Activated naive CD8-positive, alpha-beta T cell treated with anti-CD3 and anti-CD28 coated beads, Interleukin-2, amount 50 U/mL, for 24 hours (primary cell): Measurements from ENCODE around the gene DLX3.

Source experiments
- ATAC-seq: fragments of 150-1000 bp; cut with Tn5 transposase; one replicate; pipeline ENCODE4 v1.10.0; 2021
- DNase-seq: peaks from one replicate; pipeline ENCODE4 v3.0.0; 2021
- H3K27ac Mint-ChIP-seq: one replicate; pipeline ENCODE4 v1.8.0; 2021; ENCODE audit warnings: mild to moderate bottlenecking, mixed read lengths
- H3K27me3 Mint-ChIP-seq: one replicate; pipeline ENCODE4 v1.8.0; 2021; ENCODE audit warnings: mixed read lengths
- H3K36me3 Mint-ChIP-seq: one replicate; pipeline ENCODE4 v1.8.0; 2021; ENCODE audit warnings: low read depth, mixed read lengths
- H3K4me1 Mint-ChIP-seq: one replicate; pipeline ENCODE4 v1.8.0; 2021; ENCODE audit warnings: mixed read lengths
- H3K4me3 Mint-ChIP-seq: one replicate; pipeline ENCODE4 v1.8.0; 2021; ENCODE audit warnings: mild to moderate bottlenecking, moderate library complexity, mixed read lengths
- H3K9me3 Mint-ChIP-seq: one replicate; pipeline ENCODE4 v1.8.0; 2021; ENCODE audit warnings: mixed read lengths

DLX3 gene

DNA sequence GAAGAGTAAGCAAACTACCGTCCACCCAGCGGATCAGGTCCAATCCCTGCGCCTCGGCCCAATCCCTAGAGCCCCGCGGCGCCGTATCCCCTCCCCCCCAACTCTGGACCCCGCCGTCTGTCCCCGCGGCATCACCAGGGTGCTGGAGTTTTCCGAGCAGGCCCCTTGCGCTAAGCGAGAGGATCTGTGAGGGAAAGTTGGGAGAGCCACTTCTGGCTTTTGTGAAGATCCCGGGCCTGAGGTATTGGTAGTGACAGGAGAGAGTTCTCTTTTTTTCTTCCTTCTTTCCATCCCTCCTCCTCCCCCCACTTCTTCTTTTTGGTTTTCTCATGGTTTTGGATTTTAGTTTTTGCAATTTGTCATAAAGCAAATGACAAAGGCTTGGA lies 29.5 kb downstream of the DLX3 start:
- Mint-ChIP-seq H3K27me3 (peaks cover 83% of the 10 kb centered on the region), H3K4me1 (peaks cover 30% of the 10 kb centered on the region), H3K9me3 (no peaks in the 10 kb centered on the region), H3K27ac (no peak overlapping the region), H3K4me3 (no peak overlapping the region), H3K36me3 (no peaks in the 10 kb centered on the region)
- ATAC-seq (no peak), DNase-seq (no peak)

DNA sequence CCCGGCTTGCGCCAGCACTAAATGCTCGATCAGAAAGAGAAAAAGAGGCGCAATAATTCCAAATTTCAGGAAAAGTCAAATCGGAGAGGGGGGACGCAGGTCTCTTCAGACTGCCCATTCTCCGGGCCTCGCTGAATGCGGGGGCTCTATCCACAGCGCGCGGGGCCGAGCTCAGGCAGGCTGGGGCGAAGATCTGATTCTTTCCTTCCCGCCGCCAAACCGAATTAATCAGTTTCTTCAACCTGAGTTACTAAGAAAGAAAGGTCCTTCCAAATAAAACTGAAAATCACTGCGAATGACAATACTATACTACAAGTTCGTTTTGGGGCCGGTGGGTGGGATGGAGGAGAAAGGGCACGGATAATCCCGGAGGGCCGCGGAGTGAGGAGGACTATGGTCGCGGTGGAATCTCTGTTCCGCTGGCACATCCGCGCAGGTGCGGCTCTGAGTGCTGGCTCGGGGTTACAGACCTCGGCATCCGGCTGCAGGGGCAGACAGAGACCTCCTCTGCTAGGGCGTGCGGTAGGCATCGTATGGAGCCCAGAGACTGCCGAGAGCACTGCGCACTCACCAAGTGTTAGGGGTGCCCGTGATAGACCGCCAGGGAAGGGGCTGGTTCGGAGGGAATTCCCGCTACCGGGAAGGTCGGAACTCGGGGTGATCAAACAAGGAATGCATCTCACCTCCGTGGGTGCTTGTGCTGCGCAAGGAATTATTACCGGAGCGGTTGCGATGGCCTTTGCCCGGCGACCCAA lies 30.1 kb downstream of the DLX3 start:
- Mint-ChIP-seq H3K27me3 (peaks cover 78% of the 10 kb centered on the region), H3K27ac (no peak overlapping the region), H3K4me3 (peak overlapping the region; percentile 30), H3K9me3 (no peaks in the 10 kb centered on the region), H3K36me3 (no peaks in the 10 kb centered on the region), H3K4me1 (peaks cover 30% of the 10 kb centered on the region)
- peak; percentile 26 for ATAC-seq
- no peak for DNase-seq

DNA sequence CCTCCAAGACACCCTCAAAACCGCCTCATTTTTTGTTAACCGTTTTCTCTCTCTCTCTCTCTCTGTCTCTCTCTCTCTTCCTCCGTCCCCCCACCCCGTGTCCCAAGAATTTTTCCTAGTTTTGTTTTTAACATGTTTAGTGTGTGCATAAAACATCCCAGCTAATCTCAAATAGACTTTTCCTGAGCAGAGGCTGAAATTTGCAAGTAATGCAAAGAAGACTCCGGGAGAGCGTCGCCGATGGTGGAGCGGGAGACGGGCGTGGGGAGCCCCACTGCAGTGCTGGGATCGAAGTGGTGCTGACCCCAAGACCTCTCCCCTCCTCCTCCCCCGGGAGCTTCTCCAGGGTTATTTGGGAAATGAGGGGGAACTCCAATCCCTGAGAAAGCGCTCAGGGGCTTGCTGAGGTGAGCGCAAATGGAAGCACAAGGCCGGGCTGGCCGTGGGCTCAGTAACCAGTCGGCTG lies 30.7 kb downstream of the DLX3 start:
- no peak for ATAC-seq
- DNase-seq = no peak
- H3K4me1 Mint-ChIP-seq = peaks cover 27% of the 10 kb centered on the region
- H3K27me3 Mint-ChIP-seq = peaks cover 76% of the 10 kb centered on the region
- no peak overlapping the region for H3K27ac Mint-ChIP-seq
- H3K9me3 Mint-ChIP-seq = no peaks in the 10 kb centered on the region
- peak overlapping the region; percentile 30 for H3K4me3 Mint-ChIP-seq
- H3K36me3 Mint-ChIP-seq = no peaks in the 10 kb centered on the region

DNA sequence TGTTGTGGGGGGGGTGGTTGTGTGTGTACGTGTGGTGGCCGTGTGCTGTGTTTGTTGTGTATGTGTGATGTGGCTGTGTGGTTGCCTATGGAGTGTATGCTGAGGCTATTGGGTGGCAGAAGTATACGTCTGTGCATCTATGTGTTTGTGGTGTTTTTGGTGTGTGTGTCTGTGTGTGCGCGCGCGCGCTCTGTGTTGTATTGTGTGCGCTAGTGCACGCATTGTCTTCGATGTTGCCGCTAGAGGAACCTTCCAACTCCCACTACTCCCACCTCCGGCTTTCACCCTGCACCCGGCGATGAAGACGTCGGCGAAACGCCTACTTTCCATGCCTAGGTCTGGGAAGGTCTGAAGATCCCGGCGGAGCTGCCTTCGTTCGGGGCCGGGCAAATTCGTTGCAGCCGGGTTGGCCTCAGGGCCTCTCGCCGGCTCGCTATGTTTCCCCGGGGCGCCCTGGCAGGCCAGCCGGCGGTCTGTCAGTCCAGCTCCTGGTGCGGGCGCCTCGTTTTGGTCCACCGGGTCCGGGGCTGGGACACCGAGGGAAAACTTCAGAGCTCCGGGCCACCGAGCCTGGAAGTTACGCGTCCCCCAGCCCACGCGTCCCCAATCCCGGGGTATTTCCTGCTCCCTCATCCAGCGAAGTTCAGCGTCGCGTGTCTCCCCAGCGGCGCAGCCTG lies 31.3 kb downstream of the DLX3 start:
- Mint-ChIP-seq H3K27ac (no peak overlapping the region), H3K4me3 (peak overlapping the region; percentile 10), H3K36me3 (no peaks in the 10 kb centered on the region), H3K4me1 (peaks cover 24% of the 10 kb centered on the region), H3K27me3 (peaks cover 74% of the 10 kb centered on the region), H3K9me3 (no peaks in the 10 kb centered on the region)
- ATAC-seq (no peak), DNase-seq (no peak)

DNA sequence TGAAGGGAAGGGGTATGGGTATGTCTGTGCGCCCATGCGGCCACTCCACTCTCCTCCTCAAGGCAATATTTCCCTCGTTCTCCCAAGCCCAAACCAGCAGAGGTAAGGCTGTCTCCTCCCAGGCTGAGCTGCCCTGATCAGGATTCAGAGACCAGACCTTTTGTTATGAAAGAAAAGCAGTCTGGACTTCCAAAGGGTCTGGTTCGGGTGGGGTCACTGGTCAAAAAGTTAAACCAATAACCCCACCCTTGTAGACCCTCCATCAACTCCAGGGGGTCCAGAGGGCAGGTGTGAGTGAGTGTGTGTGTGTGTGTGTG lies 31.8 kb downstream of the DLX3 start:
- peaks cover 74% of the 10 kb centered on the region for H3K27me3 Mint-ChIP-seq
- H3K4me3 Mint-ChIP-seq = no peak overlapping the region
- no peak for ATAC-seq

DNA sequence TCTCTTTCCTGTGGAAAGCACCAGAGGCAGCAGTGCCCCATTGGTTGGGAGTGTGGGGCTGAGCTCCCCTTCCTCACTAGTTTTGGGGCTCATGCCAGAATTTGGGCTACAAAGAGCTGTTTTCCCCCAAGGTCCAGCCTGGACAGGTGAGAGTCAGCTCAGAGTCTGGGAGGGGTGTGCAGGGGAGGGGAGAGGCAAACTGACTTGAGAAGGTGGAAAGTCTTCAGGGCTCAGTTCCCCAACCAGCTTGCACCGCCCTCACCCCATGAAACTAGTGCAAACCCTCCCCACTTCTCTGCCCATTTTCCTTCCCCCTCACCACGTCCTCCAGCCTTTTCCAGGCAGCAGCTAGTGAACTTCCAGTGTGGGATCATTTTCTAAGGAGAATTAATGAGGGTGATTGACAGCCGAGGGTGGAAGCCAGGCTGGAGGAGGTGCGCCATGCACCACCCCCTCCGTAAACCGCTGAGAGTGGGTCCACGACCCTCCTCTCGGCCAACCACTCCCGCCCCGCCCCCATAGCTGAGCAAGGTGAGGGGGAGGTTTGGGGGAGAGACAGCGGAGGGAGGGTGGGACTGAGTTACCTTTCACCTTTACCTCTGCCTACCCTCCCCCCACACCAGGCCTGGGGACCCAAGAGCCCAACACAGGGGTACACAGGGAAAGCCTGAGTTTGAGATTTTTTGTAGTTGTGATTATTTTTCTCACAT lies 32.3 kb downstream of the DLX3 start:
- H3K27ac Mint-ChIP-seq = no peak overlapping the region
- ATAC-seq (no peak), DNase-seq (no peak)
- no peaks in the 10 kb centered on the region for H3K36me3 Mint-ChIP-seq
- H3K4me3 Mint-ChIP-seq = no peak overlapping the region
- H3K9me3 Mint-ChIP-seq = no peaks in the 10 kb centered on the region
- peaks cover 70% of the 10 kb centered on the region for H3K27me3 Mint-ChIP-seq
- H3K4me1 Mint-ChIP-seq = peaks cover 22% of the 10 kb centered on the region

More for the DNA sequence above, 31.8 kb downstream of the DLX3 start:
- H3K9me3 Mint-ChIP-seq = no peaks in the 10 kb centered on the region
- no peaks in the 10 kb centered on the region for H3K36me3 Mint-ChIP-seq
- no peak for DNase-seq
- H3K27ac Mint-ChIP-seq = no peak overlapping the region
- peaks cover 22% of the 10 kb centered on the region for H3K4me1 Mint-ChIP-seq

DNA sequence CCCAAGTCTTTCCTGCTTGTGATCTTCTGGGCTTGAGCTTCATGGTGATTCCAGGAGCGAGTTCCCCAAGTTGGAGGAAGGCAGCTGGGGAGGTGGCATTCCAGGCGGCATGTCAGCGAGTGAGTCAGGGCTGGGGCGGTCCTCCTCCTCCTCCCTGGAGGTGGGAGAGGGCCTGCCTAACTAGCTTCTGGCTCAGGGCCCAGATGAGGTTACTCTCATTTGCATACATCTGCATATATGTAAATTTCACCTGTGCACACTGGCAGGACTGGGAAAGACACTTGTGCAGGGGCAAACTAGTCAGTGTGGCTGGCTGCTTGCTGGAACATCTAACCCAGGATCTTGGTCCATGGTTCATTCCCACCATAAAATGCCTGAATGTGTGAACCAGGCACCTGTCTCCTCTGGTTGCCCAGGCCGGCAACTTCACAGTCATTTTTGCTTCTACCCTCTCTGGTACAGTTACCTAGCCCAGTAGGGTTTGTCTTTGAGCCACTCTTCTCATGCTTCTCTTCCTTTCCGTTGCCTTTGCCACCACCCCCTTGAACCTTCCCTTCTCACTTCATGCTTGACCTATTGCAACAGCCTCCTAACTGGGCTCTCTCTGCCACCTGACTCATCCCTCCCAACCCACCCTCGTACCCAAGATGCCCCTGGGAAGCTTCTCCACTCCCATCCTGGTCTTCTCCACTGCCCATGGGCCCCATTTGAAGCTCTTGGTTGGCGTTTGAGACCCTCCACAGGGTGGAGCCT lies 35.7 kb downstream of the DLX3 start:
- no peaks in the 10 kb centered on the region for H3K36me3 Mint-ChIP-seq
- H3K4me1 Mint-ChIP-seq = peaks cover 11% of the 10 kb centered on the region
- no peak overlapping the region for H3K27ac Mint-ChIP-seq
- H3K9me3 Mint-ChIP-seq = no peaks in the 10 kb centered on the region
- no peak overlapping the region for H3K4me3 Mint-ChIP-seq
- peaks cover 45% of the 10 kb centered on the region for H3K27me3 Mint-ChIP-seq
- ATAC-seq (peak; percentile 47), DNase-seq (no peak)

DNA sequence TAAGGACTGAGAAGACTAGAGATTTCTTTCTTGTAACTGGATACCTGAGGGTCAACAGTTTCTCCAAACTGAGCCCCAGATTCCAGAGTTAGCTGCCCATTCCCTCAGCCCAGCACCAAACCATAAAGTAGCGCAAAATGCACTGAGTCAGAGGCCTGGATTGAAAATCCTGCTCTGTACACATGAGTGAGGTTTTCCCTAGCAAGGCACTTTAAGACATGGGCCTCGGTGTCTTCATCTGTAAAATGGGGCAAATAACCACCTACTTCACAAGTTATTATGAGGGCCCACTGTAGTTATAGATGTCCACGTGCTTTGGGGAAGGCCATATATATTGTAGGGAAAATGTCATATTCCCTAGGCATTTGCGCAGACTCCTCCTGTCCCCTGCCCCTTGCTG lies 36.3 kb downstream of the DLX3 start:
- H3K9me3 Mint-ChIP-seq = no peaks in the 10 kb centered on the region
- H3K36me3 Mint-ChIP-seq = no peaks in the 10 kb centered on the region
- no peak overlapping the region for H3K4me3 Mint-ChIP-seq
- no peak overlapping the region for H3K27ac Mint-ChIP-seq
- no peak for DNase-seq
- ATAC-seq = no peak
- H3K4me1 Mint-ChIP-seq = peaks cover 6% of the 10 kb centered on the region
- H3K27me3 Mint-ChIP-seq = peaks cover 38% of the 10 kb centered on the region

DNA sequence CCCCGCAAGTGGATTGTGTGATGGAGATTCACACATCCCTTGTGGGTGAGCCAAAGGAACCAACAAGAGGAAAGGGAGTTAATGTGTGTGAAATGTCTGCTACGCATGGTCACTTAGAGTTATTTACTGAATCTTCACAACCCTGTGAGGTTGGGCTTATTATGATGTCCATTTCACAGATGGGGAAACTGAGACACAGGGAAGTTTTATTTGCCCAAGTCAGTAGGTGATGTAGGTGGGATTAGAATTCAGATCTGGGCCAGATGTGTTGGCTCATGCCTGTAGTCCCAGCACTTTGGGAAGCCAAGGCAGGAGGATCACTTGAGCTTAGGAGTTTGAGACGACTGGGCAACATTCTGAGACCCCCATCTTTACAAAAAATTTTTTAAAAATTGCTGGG lies 37.7 kb downstream of the DLX3 start:
- Mint-ChIP-seq H3K27ac (no peak overlapping the region), H3K9me3 (no peaks in the 10 kb centered on the region), H3K4me3 (no peak overlapping the region), H3K27me3 (peaks cover 34% of the 10 kb centered on the region), H3K36me3 (no peaks in the 10 kb centered on the region), H3K4me1 (no peaks in the 10 kb centered on the region)
- no peak for ATAC-seq
- no peak for DNase-seq

DNA sequence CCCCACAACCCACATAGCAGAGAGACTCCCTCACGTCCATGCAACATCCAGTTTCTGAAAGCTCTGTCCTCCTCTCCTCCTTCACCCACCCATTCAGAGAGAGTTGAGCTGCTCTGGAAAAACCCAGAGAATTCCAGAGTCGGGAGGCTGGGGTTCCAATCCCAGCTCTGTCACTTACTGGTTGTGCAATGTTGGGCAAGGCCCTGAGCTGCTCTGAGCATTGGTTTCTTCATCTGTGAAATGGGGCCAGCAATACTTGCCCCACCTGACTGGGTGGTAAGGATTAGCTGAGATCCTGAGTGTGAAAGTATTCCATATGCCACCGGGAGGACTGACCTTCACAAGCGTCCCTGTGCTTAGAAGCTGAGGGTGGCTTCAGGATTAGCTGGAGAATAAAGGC lies 38.2 kb downstream of the DLX3 start:
- no peak overlapping the region for H3K4me3 Mint-ChIP-seq
- H3K9me3 Mint-ChIP-seq = no peaks in the 10 kb centered on the region
- no peaks in the 10 kb centered on the region for H3K4me1 Mint-ChIP-seq
- no peak overlapping the region for H3K27ac Mint-ChIP-seq
- ATAC-seq = no peak
- DNase-seq = no peak
- peaks cover 32% of the 10 kb centered on the region for H3K27me3 Mint-ChIP-seq
- H3K36me3 Mint-ChIP-seq = no peaks in the 10 kb centered on the region

DNA sequence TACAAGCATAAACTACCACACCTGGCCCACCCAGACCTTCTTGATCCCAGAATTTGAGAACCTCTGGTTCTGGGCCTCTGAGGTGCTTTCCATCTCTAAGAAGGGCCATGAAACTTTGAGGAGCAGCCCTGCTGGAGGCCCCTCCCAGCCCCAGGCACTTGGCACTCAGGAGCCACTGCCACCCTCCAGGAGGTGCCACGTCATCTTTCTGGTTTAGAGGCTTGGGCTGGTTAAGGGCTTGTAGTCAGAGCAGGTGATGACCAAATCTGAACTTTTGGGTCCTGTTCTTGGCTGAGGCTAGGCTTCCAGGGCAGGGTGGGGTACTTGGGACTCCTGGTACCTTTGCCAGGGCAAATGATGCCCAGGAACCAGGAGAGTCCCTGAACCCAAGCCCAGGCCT lies 39.9 kb downstream of the DLX3 start:
- H3K27ac Mint-ChIP-seq = no peak overlapping the region
- no peaks in the 10 kb centered on the region for H3K9me3 Mint-ChIP-seq

DNA sequence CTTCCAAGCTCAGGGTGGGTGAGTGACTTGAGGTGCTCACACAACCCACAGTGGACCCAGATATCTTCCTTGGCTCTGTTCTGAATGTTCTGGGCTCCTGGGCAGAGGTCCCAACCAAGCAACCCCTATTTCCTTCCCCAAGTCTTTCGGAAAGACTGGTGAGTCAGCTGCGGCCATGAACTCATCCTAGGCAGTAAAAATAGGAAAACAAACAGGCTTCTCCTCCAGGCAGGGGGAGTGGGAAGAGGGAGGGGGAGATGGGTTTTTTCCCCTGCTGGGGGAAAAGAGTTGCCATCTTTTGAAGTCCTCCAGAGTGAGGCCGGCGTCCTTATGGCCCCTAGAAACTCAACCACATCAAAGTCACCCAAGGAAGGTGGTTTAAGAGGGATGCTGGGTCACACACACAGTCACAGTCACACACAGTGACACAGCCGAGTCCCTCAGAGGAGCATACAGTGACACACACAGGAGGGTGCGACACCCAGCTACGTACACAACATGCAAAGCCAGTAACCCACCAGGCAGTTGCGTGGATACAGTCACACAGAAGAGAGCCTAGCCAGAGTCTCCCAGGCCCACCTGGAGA lies 42.0 kb downstream of the DLX3 start:
- Mint-ChIP-seq H3K27me3 (peaks cover 45% of the 10 kb centered on the region), H3K27ac (no peak overlapping the region), H3K36me3 (no peaks in the 10 kb centered on the region), H3K4me1 (no peaks in the 10 kb centered on the region), H3K4me3 (no peak overlapping the region), H3K9me3 (no peaks in the 10 kb centered on the region)
- ATAC-seq (no peak), DNase-seq (no peak)

More for the DNA sequence above, 39.9 kb downstream of the DLX3 start:
- DNase-seq (no peak), ATAC-seq (no peak)
- Mint-ChIP-seq H3K27me3 (peaks cover 31% of the 10 kb centered on the region), H3K36me3 (no peaks in the 10 kb centered on the region), H3K4me3 (no peak overlapping the region), H3K4me1 (no peaks in the 10 kb centered on the region)

DNA sequence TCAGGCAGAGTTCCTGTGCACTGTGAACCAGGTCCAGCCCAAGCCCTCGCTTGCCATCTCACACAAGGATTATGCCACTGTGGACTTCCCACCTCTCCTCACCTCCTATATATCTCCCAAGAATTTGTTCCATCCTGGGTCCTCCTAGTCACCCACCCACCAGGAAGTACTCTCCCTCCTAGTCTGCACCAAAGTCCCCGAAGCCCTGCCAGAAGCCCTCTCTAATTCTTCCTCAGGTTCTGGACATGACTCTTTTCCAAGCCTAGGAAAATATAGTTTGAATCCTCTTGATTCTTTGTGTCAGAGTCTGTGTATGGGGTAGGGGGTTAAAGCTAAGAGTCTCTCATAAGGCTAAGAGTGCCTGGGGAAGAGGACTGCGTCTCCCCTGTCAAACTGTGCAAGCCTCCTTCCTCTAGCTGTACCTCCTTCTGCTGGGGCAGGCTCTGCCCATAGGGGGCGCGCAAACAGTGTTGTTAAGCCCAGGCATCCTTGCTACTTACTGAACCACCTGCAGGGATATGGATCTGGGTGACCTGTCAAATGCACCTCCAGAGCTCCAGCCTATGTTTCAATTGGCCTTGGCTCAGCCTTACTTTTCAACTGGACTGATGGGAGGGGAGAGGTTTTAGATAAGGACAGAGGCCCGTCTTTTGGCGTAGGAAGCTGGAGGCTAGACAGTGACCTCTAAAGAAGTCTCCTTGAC lies 42.7 kb downstream of the DLX3 start:
- Mint-ChIP-seq H3K4me3 (no peak overlapping the region), H3K4me1 (no peaks in the 10 kb centered on the region), H3K27me3 (peaks cover 47% of the 10 kb centered on the region), H3K9me3 (no peaks in the 10 kb centered on the region), H3K27ac (no peak overlapping the region), H3K36me3 (no peaks in the 10 kb centered on the region)
- ATAC-seq = peak; percentile 88
- peak; percentile 87 for DNase-seq
